Endodermal cell (in vitro differentiated cells): Measurements from ENCODE around the gene ZNF22. TPM values are rescaled to one million over a fixed set of nuclear protein-coding genes. Genes with fewer than 3 reads are reported as not detected.

Source experiments
- DNase-seq: peaks from one replicate; pipeline ENCODE4 v3.0.0-alpha.2; 2017
- H3K27ac ChIP-seq: 2 replicates; pipeline ENCODE4 v1.5.1; 2013; ENCODE audit warnings: mild to moderate bottlenecking, low read depth, low read length, moderate library complexity
- H3K27me3 ChIP-seq: 2 replicates; pipeline ENCODE4 v1.6.1; 2013; ENCODE audit warnings: mild to moderate bottlenecking, low read length, moderate library complexity; ENCODE audit not compliant: insufficient read depth, control insufficient read depth, poor library complexity, severe bottlenecking
- H3K36me3 ChIP-seq: 2 replicates; pipeline ENCODE4 v1.7.0; 2013; ENCODE audit warnings: mild to moderate bottlenecking, low read length, moderate library complexity; ENCODE audit not compliant: control insufficient read depth, insufficient read depth
- H3K4me1 ChIP-seq: one replicate; pipeline ENCODE4 v1.7.0; 2013; ENCODE audit warnings: low read length; ENCODE audit not compliant: control insufficient read depth, insufficient read depth
- H3K4me3 ChIP-seq: 2 replicates; pipeline ENCODE4 v1.5.1; 2013; ENCODE audit warnings: mild to moderate bottlenecking, low read length, moderate library complexity
- H3K9ac ChIP-seq: 2 replicates; pipeline ENCODE4 v1.6.1; 2013; ENCODE audit warnings: mild to moderate bottlenecking, low read length, moderate library complexity; ENCODE audit not compliant: poor library complexity, severe bottlenecking; ENCODE audit errors: extremely low read depth
- H3K9me3 ChIP-seq: 2 replicates; pipeline ENCODE4 v1.6.1; 2013; ENCODE audit warnings: mild to moderate bottlenecking, low read length, moderate library complexity; ENCODE audit not compliant: control insufficient read depth
- H3K27ac Mint-ChIP-seq: 2 replicates; pipeline ENCODE4 v1.8.0; 2020; ENCODE audit warnings: mixed read lengths
- H3K27me3 Mint-ChIP-seq: 2 replicates; pipeline ENCODE4 v1.8.0; 2021; ENCODE audit warnings: mild to moderate bottlenecking, mixed read lengths; ENCODE audit not compliant: insufficient read depth
- H3K36me3 Mint-ChIP-seq: 2 replicates; pipeline ENCODE4 v1.8.0; 2020; ENCODE audit warnings: low read depth, mixed read lengths
- H3K4me1 Mint-ChIP-seq: 2 replicates; pipeline ENCODE4 v1.8.0; 2020; ENCODE audit warnings: mixed read lengths
- H3K4me3 Mint-ChIP-seq: 2 replicates; pipeline ENCODE4 v1.8.0; 2020; ENCODE audit warnings: mild to moderate bottlenecking, moderate library complexity, mixed read lengths
- H3K9me3 Mint-ChIP-seq: 2 replicates; pipeline ENCODE4 v1.8.0; 2020; ENCODE audit warnings: mild to moderate bottlenecking, mixed read lengths
- CTCF ChIP-seq: fragments of 200-600 bp; sonication (generic); conservative IDR thresholded peaks from 2 replicates; pipeline ENCODE4 v1.5.0; 2021; ENCODE audit warnings: antibody characterized with exemption, mild to moderate bottlenecking
- whole genome bisulfite sequencing, 2 experiments: methylation state at CpG; one replicate each; pipeline versions ENCODE4 v1.1.5 to v1.1.7; 2013; ENCODE audit warnings: missing lambda C conversion rate in 2 of 2, mixed read lengths in 1 of 2; ENCODE audit not compliant: insufficient coverage in 1 of 2, insufficient read length in 1 of 2; 5-methylcytosine and 5-hydroxymethylcytosine counted together
- total RNA-seq, 2 donors: library from RNA; stranded (reverse); fragmentation: NEBNext Ultra II Directional in 1 of 2; extraction: Animal tissue kit (Norgen Biotek cat#: 25700) in 1 of 2; gene quantifications; 2 replicates in 1 of 2; 3 replicates in 1 of 2; pipeline ENCODE4 v1.2.1, GENCODE V29; 2021

Gene ZNF22
- total RNA-seq, 2 donors from 2014 or later, result 35.5 to 42.5 TPM

- DNase-seq, result peak; percentile 74
- Mint-ChIP-seq H3K9me3 (no peaks in the 10 kb centered on the region), H3K4me3 (peak overlapping the region; percentile 53), H3K36me3 (peaks cover 3% of the 10 kb centered on the region), H3K4me1 (peaks cover 23% of the 10 kb centered on the region), H3K27ac (peak overlapping the region; percentile 10), H3K27me3 (peaks cover 3% of the 10 kb centered on the region)
- Histone ChIP-seq H3K36me3 (no peaks in the 10 kb centered on the region), H3K9ac (no peak overlapping the region), H3K4me1 (peaks cover 16% of the 10 kb centered on the region), H3K9me3 (no peaks in the 10 kb centered on the region), H3K4me3 (no peak overlapping the region), H3K27ac (no peak overlapping the region), H3K27me3 (no peaks in the 10 kb centered on the region)
- WGBS, 2 experiments, result 58 to 66% methylated on average over 4 to 18 of the region's 18 CpGs
- TF ChIP-seq CTCF, result no peak
Observed at GRCh38 chr10:44973323-44974081, 27.2 kb upstream of the ZNF22 start.

GRCh38 chr10:44974082-44974627 lies 26.6 kb upstream of the ZNF22 start:
- H3K9me3 ChIP-seq, result no peaks in the 10 kb centered on the region
- Mint-ChIP-seq H3K4me1 (peaks cover 30% of the 10 kb centered on the region), H3K27me3 (peaks cover 3% of the 10 kb centered on the region), H3K9me3 (no peaks in the 10 kb centered on the region), H3K27ac (no peak overlapping the region), H3K36me3 (peaks cover 3% of the 10 kb centered on the region), H3K4me3 (peak overlapping the region; percentile 53)
- H3K4me1 ChIP-seq, result peaks cover 23% of the 10 kb centered on the region
- DNase-seq, result no peak
- no peaks in the 10 kb centered on the region for H3K27me3 ChIP-seq
- H3K36me3 ChIP-seq, result no peaks in the 10 kb centered on the region
- no peak for TF ChIP-seq CTCF
- H3K27ac ChIP-seq, result no peak overlapping the region
- H3K9ac ChIP-seq, result no peak overlapping the region
- no peak overlapping the region for H3K4me3 ChIP-seq
- 50 to 67% methylated on average over 1 to 7 of the region's 7 CpGs for WGBS, 2 experiments

- 17 to 20% methylated on average over 23 to 43 of the region's 46 CpGs for WGBS, 2 experiments
- no peak overlapping the region for H3K9ac ChIP-seq
- H3K27ac ChIP-seq, result no peak overlapping the region
- H3K27me3 ChIP-seq, result no peaks in the 10 kb centered on the region
- H3K27me3 Mint-ChIP-seq, result peaks cover 1% of the 10 kb centered on the region
- H3K4me1 ChIP-seq, result peaks cover 25% of the 10 kb centered on the region
- no peaks in the 10 kb centered on the region for H3K36me3 ChIP-seq
- H3K27ac Mint-ChIP-seq, result no peak overlapping the region
- peaks cover 3% of the 10 kb centered on the region for H3K36me3 Mint-ChIP-seq
- TF ChIP-seq CTCF, result peak; percentile 98
- H3K9me3 Mint-ChIP-seq, result no peaks in the 10 kb centered on the region
- H3K4me3 ChIP-seq, result peak overlapping the region; percentile 15
- H3K4me1 Mint-ChIP-seq, result peaks cover 37% of the 10 kb centered on the region
- H3K9me3 ChIP-seq, result no peaks in the 10 kb centered on the region
- peak overlapping the region; percentile 53 for H3K4me3 Mint-ChIP-seq
- peak; percentile 90 for DNase-seq
Observed at GRCh38 chr10:44974628-44975430, 25.9 kb upstream of the ZNF22 start.
